ENCODE data around the gene ZP4. TPM values are rescaled to one million over a fixed set of nuclear protein-coding genes. Genes with fewer than 3 reads are reported as not detected.

ZP4 gene
- total and polyA plus RNA-seq, 9 of the 15 experiments (the other 6 are each of a cell fraction or from before 2014, with no cell fraction given): not detected

DNA sequence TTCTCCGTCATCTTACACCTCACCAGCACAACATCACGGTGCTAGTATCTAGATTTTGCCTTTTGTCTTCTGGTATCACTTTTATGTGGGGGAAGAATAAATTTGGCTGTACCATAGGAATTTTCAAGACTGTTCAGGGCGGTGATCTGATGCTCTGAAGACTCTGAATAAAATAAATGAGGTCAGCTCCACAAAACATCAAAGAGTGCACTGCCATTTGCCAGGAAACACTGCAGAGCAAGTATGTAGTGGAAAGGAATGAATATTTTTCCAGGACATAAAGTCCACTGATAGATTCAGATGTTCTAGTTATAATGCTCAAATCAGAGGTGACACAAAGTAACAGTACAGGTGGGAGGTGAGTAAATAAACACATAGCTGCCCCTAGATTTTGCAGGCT is 56.3 kb downstream of the ZP4 start (continued):
- TF ChIP-seq, protein P1, sequence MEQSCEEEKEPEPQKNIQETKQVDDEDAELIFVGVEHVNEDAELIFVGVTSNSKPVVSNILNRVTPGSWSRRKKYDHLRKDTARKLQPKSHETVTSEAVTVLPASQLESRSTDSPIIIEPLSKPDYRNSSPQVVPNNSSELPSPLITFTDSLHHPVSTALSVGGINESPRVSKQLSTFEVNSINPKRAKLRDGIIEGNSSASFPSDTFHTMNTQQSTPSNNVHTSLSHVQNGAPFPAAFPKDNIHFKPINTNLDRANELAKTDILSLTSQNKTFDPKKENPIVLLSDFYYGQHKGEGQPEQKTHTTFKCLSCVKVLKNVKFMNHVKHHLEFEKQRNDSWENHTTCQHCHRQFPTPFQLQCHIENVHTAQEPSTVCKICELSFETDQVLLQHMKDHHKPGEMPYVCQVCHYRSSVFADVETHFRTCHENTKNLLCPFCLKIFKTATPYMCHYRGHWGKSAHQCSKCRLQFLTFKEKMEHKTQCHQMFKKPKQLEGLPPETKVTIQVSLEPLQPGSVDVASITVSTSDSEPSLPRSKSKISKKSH (CRISPR knock-in tag; IDR thresholded peaks at IDR 0.05): no peak
- no peak for TF ChIP-seq RFX1 (IDR thresholded peaks at IDR 0.05)
- TF ChIP-seq CC2D1A (IDR thresholded peaks at IDR 0.05): no peak
- no peak for TF ChIP-seq ZBTB17 (CRISPR knock-in tag; IDR thresholded peaks at IDR 0.05)
- no peak for TF ChIP-seq NCOA6 (IDR thresholded peaks at IDR 0.05)

DNA sequence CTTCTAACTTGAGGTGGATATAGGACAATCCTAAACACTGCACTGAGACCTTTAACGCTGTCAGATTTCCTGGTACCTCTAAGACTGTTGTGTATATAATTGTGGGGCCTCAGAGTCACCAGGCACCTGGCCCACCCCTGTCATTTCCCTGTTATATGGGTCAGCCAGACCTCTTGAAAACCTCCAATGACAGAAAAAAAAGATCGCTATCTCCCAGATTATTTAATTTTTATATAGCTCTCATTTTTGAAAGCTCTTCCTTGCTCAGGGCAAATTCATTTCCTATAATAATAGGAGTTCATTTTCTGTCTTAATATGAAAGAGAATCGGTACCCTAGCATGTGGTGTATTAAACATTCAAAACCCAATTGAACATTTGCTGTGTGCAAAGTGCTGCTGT is 56.7 kb downstream of the ZP4 start:
- no peak overlapping the region for H3K27ac ChIP-seq (ENCODE audit: extremely low read depth, low read depth, low read length)
- ChIA-PET POLR2A (no interaction called here), CTCF (ENCODE audit: low intra/inter-chr PET ratio) (no interaction called here)
- H3K9me1 ChIP-seq (ENCODE audit: control insufficient read depth, insufficient read depth, low read length): no peaks in the 10 kb centered on the region
- intact Hi-C loops (cut with micrococcal nuclease): no loop called here
- H3K27me3 ChIP-seq (ENCODE audit: control insufficient read depth in 2 of 2, insufficient read depth in 2 of 2, low read length in 2 of 2): no peaks in the 10 kb centered on the region
- no peaks in the 10 kb centered on the region for H3K36me3 ChIP-seq (ENCODE audit: control insufficient read depth, insufficient read depth, low read length)
- no peak overlapping the region for H2AFZ ChIP-seq (ENCODE audit: low read depth, low read length)
- no TSS peak for BruUV-seq (replicated peaks)
- no peak overlapping the region for H3K9ac ChIP-seq (ENCODE audit: insufficient read depth in 1 of 2, low read depth in 2 of 2, low read length in 2 of 2)
- no peak overlapping the region for H3K4me2 ChIP-seq (ENCODE audit: insufficient read depth, low read length)
- H3K4me1 ChIP-seq (replicated peaks in 1 of 2; ENCODE audit: control insufficient read depth in 2 of 2, insufficient read depth in 2 of 2, low read length in 2 of 2): no peaks in the 10 kb centered on the region
- TF ChIP-seq, protein P2, sequence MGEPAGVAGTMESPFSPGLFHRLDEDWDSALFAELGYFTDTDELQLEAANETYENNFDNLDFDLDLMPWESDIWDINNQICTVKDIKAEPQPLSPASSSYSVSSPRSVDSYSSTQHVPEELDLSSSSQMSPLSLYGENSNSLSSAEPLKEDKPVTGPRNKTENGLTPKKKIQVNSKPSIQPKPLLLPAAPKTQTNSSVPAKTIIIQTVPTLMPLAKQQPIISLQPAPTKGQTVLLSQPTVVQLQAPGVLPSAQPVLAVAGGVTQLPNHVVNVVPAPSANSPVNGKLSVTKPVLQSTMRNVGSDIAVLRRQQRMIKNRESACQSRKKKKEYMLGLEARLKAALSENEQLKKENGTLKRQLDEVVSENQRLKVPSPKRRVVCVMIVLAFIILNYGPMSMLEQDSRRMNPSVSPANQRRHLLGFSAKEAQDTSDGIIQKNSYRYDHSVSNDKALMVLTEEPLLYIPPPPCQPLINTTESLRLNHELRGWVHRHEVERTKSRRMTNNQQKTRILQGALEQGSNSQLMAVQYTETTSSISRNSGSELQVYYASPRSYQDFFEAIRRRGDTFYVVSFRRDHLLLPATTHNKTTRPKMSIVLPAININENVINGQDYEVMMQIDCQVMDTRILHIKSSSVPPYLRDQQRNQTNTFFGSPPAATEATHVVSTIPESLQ (CRISPR knock-in tag; IDR thresholded peaks at IDR 0.05): no peak
- no peak for TF ChIP-seq ZBTB17 (CRISPR knock-in tag; IDR thresholded peaks at IDR 0.05)
- no peak for TF ChIP-seq CC2D1A (IDR thresholded peaks at IDR 0.05)
- TF ChIP-seq, protein P3, sequence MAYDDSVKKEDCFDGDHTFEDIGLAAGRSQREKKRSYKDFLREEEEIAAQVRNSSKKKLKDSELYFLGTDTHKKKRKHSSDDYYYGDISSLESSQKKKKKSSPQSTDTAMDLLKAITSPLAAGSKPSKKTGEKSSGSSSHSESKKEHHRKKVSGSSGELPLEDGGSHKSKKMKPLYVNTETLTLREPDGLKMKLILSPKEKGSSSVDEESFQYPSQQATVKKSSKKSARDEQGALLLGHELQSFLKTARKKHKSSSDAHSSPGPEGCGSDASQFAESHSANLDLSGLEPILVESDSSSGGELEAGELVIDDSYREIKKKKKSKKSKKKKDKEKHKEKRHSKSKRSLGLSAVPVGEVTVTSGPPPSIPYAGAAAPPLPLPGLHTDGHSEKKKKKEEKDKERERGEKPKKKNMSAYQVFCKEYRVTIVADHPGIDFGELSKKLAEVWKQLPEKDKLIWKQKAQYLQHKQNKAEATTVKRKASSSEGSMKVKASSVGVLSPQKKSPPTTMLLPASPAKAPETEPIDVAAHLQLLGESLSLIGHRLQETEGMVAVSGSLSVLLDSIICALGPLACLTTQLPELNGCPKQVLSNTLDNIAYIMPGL (CRISPR knock-in tag; IDR thresholded peaks at IDR 0.05): no peak
- TF ChIP-seq CHD1 (IDR thresholded peaks at IDR 0.05; ENCODE audit: low read length): no peak
- no peak for TF ChIP-seq POLR2G (IDR thresholded peaks at IDR 0.05; ENCODE audit: low read depth, low read length)
- TF ChIP-seq ZNF217 (CRISPR knock-in tag; IDR thresholded peaks at IDR 0.05): no peak
- TF ChIP-seq, protein P4, sequence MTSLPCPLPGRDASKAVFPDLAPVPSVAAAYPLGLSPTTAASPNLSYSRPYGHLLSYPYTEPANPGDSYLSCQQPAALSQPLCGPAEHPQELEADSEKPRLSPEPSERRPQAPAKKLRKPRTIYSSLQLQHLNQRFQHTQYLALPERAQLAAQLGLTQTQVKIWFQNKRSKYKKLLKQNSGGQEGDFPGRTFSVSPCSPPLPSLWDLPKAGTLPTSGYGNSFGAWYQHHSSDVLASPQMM (CRISPR knock-in tag; IDR thresholded peaks at IDR 0.05): no peak
- ATAC-seq: no peak
- DNase-seq (ENCODE audit: extremely low read depth in 1 of 4, low spot score in 3 of 4): no peak
- 2% methylated on average over 3 of the region's 3 CpGs for WGBS (ENCODE audit: insufficient coverage, low coverage, missing lambda C conversion rate)
- no peaks in the 10 kb centered on the region for H3K9me3 ChIP-seq (replicated peaks; ENCODE audit: control insufficient read depth, insufficient read depth, low read depth, low read length)
- H3K79me2 ChIP-seq (ENCODE audit: control insufficient read depth, insufficient read depth, low read length): no peaks in the 10 kb centered on the region
- H4K20me1 ChIP-seq (replicated peaks; ENCODE audit: control insufficient read depth, insufficient read depth, low read length): no peaks in the 10 kb centered on the region
- no peak for FAIRE-seq
- in situ Hi-C loops (cut with MboI): no loop called here
- H3K4me3 ChIP-seq: no peak overlapping the region

Measured in K562 (cell line).